ENCODE results near the gene ARPP21.

DNA sequence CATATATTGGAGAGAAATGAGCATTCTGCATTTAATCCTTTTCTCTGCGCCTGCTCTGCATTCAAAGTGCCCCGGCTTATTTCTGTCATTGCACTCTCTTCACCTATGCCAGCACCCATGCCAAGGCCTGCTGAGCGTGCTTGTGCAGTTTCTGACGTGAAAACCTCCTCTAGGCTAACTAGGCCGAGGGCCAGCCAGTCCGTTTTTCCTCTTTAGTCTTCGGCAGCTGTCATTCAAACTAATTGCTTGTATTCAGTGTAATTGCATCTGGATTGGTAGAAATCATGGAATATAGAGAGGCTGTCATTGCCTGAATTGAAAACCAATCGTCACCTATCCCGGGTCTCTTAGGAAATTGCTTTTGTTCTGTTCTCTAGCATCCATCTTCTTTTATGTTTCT lies 94.0 kb downstream of the ARPP21 start:
- no peak for TF ChIP-seq POLR2A (IDR thresholded peaks at IDR 0.05)
- TF ChIP-seq, protein P1, sequence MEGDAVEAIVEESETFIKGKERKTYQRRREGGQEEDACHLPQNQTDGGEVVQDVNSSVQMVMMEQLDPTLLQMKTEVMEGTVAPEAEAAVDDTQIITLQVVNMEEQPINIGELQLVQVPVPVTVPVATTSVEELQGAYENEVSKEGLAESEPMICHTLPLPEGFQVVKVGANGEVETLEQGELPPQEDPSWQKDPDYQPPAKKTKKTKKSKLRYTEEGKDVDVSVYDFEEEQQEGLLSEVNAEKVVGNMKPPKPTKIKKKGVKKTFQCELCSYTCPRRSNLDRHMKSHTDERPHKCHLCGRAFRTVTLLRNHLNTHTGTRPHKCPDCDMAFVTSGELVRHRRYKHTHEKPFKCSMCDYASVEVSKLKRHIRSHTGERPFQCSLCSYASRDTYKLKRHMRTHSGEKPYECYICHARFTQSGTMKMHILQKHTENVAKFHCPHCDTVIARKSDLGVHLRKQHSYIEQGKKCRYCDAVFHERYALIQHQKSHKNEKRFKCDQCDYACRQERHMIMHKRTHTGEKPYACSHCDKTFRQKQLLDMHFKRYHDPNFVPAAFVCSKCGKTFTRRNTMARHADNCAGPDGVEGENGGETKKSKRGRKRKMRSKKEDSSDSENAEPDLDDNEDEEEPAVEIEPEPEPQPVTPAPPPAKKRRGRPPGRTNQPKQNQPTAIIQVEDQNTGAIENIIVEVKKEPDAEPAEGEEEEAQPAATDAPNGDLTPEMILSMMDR (IDR thresholded peaks at IDR 0.05) = no peak

All from esophagus squamous epithelium (tissue), 4 donors.